Spleen (tissue), 11 donors: Measurements from ENCODE around the gene C3orf20. TPM values are rescaled to one million over a fixed set of nuclear protein-coding genes. Genes with fewer than 3 reads are reported as not detected.

Source experiments
- DNase-seq: peaks from one replicate; pipeline ENCODE4 v3.0.0-alpha.2; 2020
- H3K27ac ChIP-seq, 8 donors: fragments of 200-600 bp; sonication (generic) in 7 of 8; 1 replicate in 4 of 8; 2 replicates in 4 of 8; pipeline versions ENCODE4 v1.5.0 to v1.8.0; 2016 to 2021; ENCODE audit warnings: inconsistent platforms in 4 of 8, mild to moderate bottlenecking in 4 of 8, moderate library complexity in 1 of 8
- H3K27me3 ChIP-seq, 7 donors: fragments of 200-600 bp; sonication (generic) in 6 of 7; replicated peaks in 1 of 7; 1 replicate in 4 of 7; 2 replicates in 3 of 7; pipeline versions ENCODE4 v1.5.0 to v1.8.0; 2016 to 2021; ENCODE audit warnings: inconsistent platforms in 3 of 7, mild to moderate bottlenecking in 1 of 7
- H3K36me3 ChIP-seq, 6 donors: fragments of 200-600 bp; sonication (generic) in 5 of 6; 1 replicate in 4 of 6; 2 replicates in 2 of 6; pipeline versions ENCODE4 v1.5.0 to v1.8.0; 2016 to 2021; ENCODE audit warnings: inconsistent platforms in 2 of 6
- H3K4me1 ChIP-seq, 6 donors: fragments of 200-600 bp; sonication (generic) in 5 of 6; 1 replicate in 3 of 6; 2 replicates in 3 of 6; pipeline versions ENCODE4 v1.5.0 to v1.8.0; 2016 to 2021; ENCODE audit warnings: inconsistent platforms in 3 of 6
- H3K4me3 ChIP-seq, 8 donors: fragments of 200-600 bp; sonication (generic) in 7 of 8; 1 replicate in 4 of 8; 2 replicates in 4 of 8; pipeline versions ENCODE4 v1.5.0 to v1.8.0; 2016 to 2021; ENCODE audit warnings: inconsistent platforms in 4 of 8, mild to moderate bottlenecking in 4 of 8, moderate library complexity in 2 of 8
- H3K9me3 ChIP-seq, 8 donors: fragments of 200-600 bp; sonication (generic) in 7 of 8; 1 replicate in 4 of 8; 2 replicates in 4 of 8; pipeline versions ENCODE4 v1.5.0 to v1.8.0; 2016 to 2021; ENCODE audit warnings: inconsistent platforms in 4 of 8
- CTCF ChIP-seq, 11 experiments: fragments of 200-600 bp in 7 of 11; fragments of 450-650 bp in 4 of 11; sonication (generic) in 4 of 11; IDR thresholded peaks in 8 of 11; conservative IDR thresholded peaks in 3 of 11; 1 replicate in 7 of 11; 2 replicates in 4 of 11; pipeline versions ENCODE4 v1.4.0 to v1.8.0; 2016 to 2021; ENCODE audit warnings: antibody characterized with exemption in 11 of 11, inconsistent platforms in 4 of 11, mild to moderate bottlenecking in 1 of 11
- POLR2A ChIP-seq, 3 donors: fragments of 450-650 bp; IDR thresholded peaks; one replicate each; pipeline ENCODE4 v1.5.1; 2017; ENCODE audit warnings: antibody characterized with exemption in 3 of 3, mild to moderate bottlenecking in 1 of 3
- POLR2AphosphoS5 ChIP-seq, 3 donors: sonication (generic); formaldehyde crosslinking; IDR thresholded peaks; one replicate each; pipeline ENCODE4 v1.5.1; 2017; ENCODE audit warnings: antibody characterized with exemption in 3 of 3
- WGBS, 5 donors: extraction: QIAGEN DNeasy Blood & Tissue Kit in 3 of 5; methylation state at CpG; one replicate each; pipeline versions ENCODE4 v1.1.5 to v1.1.7; 2013 to 2018; 5-methylcytosine and 5-hydroxymethylcytosine counted together
- intact Hi-C: fragments of 100-400 bp; cut with DNase I; formaldehyde crosslinking; loops from one replicate; pipeline ENCODE4 v1.15.0; 2023; ENCODE audit warnings: low total_unique reads
- polyA plus RNA-seq, 3 donors: library from polyadenylated mRNA; stranded (reverse); fragments of 200-250 nt; gene quantifications; one replicate each; pipeline ENCODE4 v1.2.1, GENCODE V29; 2013
- total RNA-seq, 7 donors: library from RNA; depleted of rRNA in 3 of 7; stranded (reverse); fragments of >200 nt in 3 of 7; fragmentation: NEBNext Ultra II Directional in 4 of 7; extraction: Animal tissue kit (Norgen Biotek cat#: 25700) in 4 of 7; gene quantifications; one replicate each; pipeline versions ENCODE4 v1.1.0 to v1.2.1, GENCODE V29; 2016 to 2021
- donor health status: healthy with polysubstance abuse.
- donor health status: DM: no; HTN: no; CAD: no; lungs with moderate emphysema.
- donor health status: DM: no; HTN: no; CAD: no.
- donor health status: Bipolar disorder and iron deficiency.
- donor health status: healthy.
- donor health status: DM: no; HTN: no; CAD: no.
- donor health status: DM: yes; HTN: yes; CAD: no.

Gene C3orf20
- total and polyA plus RNA-seq, 10 donors, result 0.17 to 1.1 (median 0.30) TPM; not detected in 3

DNA sequence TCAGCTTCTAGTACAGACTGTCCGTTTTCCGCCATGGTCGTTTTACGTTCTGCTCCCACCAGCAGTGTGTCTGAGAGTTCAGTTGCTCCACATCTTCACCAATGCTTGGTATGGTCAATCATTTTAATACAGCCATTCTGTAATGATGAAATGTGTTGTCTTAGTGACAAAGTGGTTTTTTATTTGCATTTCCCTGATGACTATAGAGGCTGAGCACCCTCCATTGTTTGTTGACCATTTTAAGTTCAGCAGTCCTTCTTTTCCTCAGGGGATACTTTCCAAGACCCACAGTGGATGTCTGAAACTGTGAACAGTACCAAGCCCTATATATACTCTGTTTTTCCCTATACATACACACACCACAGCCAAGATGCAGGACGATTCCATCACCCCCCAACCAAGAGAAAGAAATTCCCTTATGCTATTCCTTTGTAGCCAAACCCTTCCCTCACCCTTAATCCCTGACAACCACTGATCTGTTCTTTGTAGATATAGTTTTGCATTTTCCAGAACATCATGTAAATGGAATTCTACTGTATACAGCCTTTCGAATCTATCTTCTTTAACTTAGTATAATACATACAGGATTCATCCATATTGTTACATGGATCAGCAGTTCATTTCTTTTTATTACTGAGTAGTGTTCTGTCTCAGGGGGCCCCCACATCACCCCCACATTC is 55.9 kb downstream of the C3orf20 start:
- H3K36me3 ChIP-seq, result no peaks in the 10 kb centered on the region
- no peak for TF ChIP-seq CTCF (IDR thresholded peaks at IDR 0.05 in 8 of 11, conservative IDR thresholded peaks at IDR 0.05 in 3 of 11)
- no peak for TF ChIP-seq POLR2AphosphoS5 (IDR thresholded peaks at IDR 0.05)
- no peak for TF ChIP-seq POLR2A (IDR thresholded peaks at IDR 0.05)
- DNase-seq, result no peak
- H3K27me3 ChIP-seq, result no peaks in the 10 kb centered on the region
- no peak overlapping the region for H3K4me3 ChIP-seq
- no peak overlapping the region for H3K27ac ChIP-seq
- intact Hi-C loops, result no loop called here
- H3K9me3 ChIP-seq, result no peaks in the 10 kb centered on the region
- H3K4me1 ChIP-seq, result peaks cover 0 to 7% (median 0%) of the 10 kb centered on the region in 6 donors
- WGBS, 5 donors, result 88 to 96% (median 92%) methylated on average over 6 of the region's 6 CpGs

DNA sequence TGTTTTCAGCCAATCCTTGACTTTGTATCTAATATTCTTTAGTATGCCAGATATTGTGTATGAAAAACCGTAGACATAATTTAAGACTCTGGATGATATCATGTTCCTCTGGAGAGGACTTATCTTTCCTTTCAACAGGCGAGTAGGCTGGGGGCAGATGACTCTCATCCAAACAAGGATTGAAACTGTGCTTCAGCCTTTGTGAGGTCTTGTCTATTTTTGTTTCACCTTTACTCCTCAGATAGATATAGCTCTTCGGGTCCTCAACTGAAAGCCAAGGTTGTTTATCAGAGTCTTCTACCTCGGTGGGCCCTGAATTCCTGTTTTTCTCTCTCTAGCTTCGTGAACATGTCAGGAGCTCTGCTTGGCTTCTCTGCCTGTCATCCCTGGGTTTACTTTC is 66.0 kb downstream of the C3orf20 start:
- H3K27ac ChIP-seq, result no peak overlapping the region
- 80 to 91% (median 85%) methylated on average over 5 of the region's 5 CpGs for whole genome bisulfite sequencing, 5 donors
- TF ChIP-seq CTCF (IDR thresholded peaks at IDR 0.05 in 8 of 11, conservative IDR thresholded peaks at IDR 0.05 in 3 of 11) (no peak), POLR2AphosphoS5 (IDR thresholded peaks at IDR 0.05) (no peak), POLR2A (IDR thresholded peaks at IDR 0.05) (no peak)

GRCh38 chr3:14741510-14741909 is 66.6 kb downstream of the C3orf20 start:
- Histone ChIP-seq H3K4me3 (no peak overlapping the region), H3K27ac (no peak overlapping the region), H3K4me1 (no peaks in the 10 kb centered on the region), H3K36me3 (no peaks in the 10 kb centered on the region), H3K9me3 (peaks cover 0 to 14% (median 6%) of the 10 kb centered on the region in 8 donors), H3K27me3 (peaks cover 0 to 11% (median 0%) of the 10 kb centered on the region in 7 donors)
- no peak for TF ChIP-seq POLR2A (IDR thresholded peaks at IDR 0.05)
- TF ChIP-seq POLR2AphosphoS5 (IDR thresholded peaks at IDR 0.05), result no peak
- no peak for TF ChIP-seq CTCF (IDR thresholded peaks at IDR 0.05 in 8 of 11, conservative IDR thresholded peaks at IDR 0.05 in 3 of 11)
- intact Hi-C loops, result no loop called here
- WGBS, 5 donors, result 78 to 99% (median 80%) methylated on average over 2 of the region's 2 CpGs
- no peak for DNase-seq

More for the DNA sequence above, 66.0 kb downstream of the C3orf20 start:
- no peak overlapping the region for H3K4me3 ChIP-seq
- intact Hi-C loops, result no loop called here
- peaks cover 0 to 14% (median 6%) of the 10 kb centered on the region in 8 donors for H3K9me3 ChIP-seq
- H3K27me3 ChIP-seq, result peaks cover 0 to 7% (median 0%) of the 10 kb centered on the region in 7 donors
- no peaks in the 10 kb centered on the region for H3K4me1 ChIP-seq
- no peak for DNase-seq
- H3K36me3 ChIP-seq, result no peaks in the 10 kb centered on the region

DNA sequence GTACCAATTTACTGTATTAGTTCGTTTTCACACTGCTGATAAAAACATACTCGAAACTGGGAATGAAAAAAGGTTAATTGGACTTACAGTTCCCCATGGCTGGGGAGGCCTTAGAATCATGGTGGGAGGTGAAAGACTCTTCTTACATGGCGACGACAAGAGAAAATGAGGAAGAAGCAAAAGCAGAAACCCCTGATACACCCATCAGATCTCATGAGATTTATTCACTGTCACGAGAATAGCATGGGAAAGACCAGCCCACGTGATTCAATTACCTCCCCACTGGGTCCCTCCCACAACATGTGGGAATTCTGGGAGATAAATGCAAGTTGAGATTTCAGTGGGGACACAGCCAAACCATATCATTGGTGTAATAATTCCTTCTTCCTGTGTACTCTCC is 69.6 kb downstream of the C3orf20 start:
- WGBS, 5 donors, result 68 to 80% (median 74%) methylated on average over 6 of the region's 6 CpGs
- Histone ChIP-seq H3K4me1 (no peaks in the 10 kb centered on the region), H3K27ac (no peak overlapping the region), H3K9me3 (peaks cover 0 to 7% (median 1%) of the 10 kb centered on the region in 8 donors), H3K4me3 (no peak overlapping the region), H3K27me3 (peaks cover 0 to 11% (median 0%) of the 10 kb centered on the region in 7 donors), H3K36me3 (no peaks in the 10 kb centered on the region)
- no peak for DNase-seq
- no peak for TF ChIP-seq CTCF (IDR thresholded peaks at IDR 0.05 in 8 of 11, conservative IDR thresholded peaks at IDR 0.05 in 3 of 11)
- intact Hi-C loops, result no loop called here
